HuH-7 (cell line): ENCODE data around the gene PTPRN2.
"Not testable (repeated sequence)": the region's sequence is repeated elsewhere in the genome, so short reads cannot be mapped to it uniquely, and the experiment has no call there.

Experiments
- DNase-seq: peaks from one replicate; pipeline ENCODE4 v3.0.0; 2011; ENCODE audit warnings: low spot score

The PTPRN2 gene

GRCh38 chr7:158047391-158048059 lies 540.1 kb downstream of the PTPRN2 start:
- DNase-seq, result no peak

DNA sequence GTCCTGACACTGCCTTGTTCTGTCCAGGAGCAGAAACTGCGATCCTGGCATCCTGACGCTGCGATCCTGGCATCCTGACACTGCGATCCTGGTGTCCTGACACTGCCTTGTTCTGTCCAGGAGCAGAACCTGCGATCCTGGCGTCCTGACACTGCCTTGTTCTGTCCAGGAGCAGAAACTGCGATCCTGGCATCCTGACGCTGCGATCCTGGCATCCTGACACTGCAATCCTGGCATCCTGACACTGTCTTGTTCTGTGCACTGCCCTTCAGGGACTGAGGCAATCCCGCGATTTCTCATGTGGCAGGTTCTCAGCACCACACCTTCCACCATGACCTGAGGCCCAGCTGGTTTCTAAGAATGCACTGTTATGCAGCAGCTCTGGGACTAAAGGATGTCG lies 541.4 kb downstream of the PTPRN2 start:
- DNase-seq, result not testable (repeated sequence)

DNA sequence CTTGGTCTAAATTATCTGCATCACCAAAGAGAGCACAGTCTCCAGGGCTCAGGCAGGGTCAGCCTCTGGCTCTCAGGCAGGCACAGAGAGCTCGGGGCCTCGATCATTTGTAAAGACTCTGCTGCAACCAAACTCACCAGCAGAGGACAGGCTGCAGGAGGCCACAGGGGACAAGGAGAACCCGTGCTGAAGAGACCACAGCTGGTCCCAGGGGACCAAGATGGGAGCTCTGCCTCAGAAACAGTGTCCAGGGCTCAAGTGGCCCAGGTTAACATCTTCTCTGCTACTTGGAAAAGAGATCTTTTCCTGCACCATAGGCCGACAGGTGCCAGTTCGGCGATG lies 543.2 kb downstream of the PTPRN2 start:
- no peak for DNase-seq

GRCh38 chr7:158043551-158044481 lies 543.8 kb downstream of the PTPRN2 start:
- no peak for DNase-seq

DNA sequence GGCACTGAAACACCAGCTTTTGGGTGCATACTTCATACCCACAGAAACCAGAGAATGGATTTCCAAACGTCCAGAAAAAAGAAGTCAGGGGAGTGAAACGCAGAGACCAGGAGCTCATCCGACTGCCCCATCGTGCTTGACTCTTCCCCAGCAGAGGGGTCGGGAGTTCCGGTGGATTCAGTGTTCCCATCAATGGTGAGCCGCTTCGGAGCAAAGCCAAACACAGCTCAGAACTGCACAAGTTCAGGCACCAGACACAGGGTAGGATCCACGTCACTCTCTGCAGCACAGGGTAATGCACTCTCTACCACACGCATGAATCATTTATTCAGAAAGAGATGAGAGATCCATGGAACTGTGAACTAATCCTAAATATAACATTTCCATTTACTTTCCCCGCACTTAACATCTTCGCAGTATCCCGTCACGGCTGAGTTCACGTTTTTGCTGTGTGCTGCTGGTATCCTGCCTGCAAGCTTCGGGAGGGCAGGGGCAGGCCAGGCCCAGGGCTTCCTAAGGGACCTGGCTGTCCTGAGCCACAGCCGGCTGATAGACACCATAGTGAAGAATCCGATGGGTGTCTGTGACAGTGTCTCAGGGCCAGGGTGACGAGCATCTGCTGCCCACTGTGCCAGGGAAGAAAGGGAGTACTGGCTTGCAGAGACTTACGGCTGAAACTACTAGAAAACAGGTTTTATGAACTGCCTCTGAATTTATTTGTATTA lies 545.3 kb downstream of the PTPRN2 start:
- no peak for DNase-seq

- no peak for DNase-seq
These were observed 547.4 kb downstream of the PTPRN2 start for GRCh38 chr7:158040199-158040598.

DNA sequence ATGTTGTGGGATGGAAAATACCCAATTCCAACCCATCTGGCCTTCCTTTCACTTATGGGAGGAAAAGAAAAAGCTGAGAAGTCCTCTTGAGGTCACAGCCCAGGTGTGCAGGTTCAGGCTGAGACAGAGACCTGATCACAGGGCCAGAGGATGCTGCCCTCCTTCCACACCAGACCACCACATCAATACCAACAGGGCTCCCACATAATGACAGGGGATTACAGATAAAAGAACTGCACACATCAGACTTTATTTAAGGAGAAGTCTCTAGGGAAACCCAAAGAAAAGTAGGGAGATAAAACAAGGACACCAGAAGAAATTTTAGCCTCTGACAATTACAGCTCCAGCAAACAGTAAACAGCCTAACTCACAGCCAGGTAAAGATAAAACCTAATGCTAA lies 548.4 kb downstream of the PTPRN2 start:
- DNase-seq, result no peak

- DNase-seq, result no peak
These were observed 550.4 kb downstream of the PTPRN2 start for GRCh38 chr7:158037211-158037610.

DNA sequence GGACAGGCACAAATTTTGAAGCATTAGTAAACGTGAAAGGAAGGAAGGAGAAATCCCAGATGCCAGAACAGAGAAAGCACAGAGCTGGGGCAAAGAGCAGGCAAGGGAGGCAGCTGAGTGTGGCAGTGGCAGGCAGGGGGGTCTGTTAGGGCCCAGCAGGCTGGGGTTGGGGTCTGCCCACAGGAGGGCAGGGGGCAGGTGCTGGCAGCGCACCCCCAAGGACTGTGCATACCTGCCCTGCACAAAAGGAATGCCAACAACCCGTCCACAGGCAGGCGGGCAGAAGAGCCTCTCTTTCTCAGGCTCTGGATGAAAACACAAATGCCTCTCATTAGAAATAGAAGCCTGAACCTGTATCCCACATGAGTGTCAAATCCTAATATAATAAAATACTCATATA lies 552.3 kb downstream of the PTPRN2 start:
- no peak for DNase-seq

DNA sequence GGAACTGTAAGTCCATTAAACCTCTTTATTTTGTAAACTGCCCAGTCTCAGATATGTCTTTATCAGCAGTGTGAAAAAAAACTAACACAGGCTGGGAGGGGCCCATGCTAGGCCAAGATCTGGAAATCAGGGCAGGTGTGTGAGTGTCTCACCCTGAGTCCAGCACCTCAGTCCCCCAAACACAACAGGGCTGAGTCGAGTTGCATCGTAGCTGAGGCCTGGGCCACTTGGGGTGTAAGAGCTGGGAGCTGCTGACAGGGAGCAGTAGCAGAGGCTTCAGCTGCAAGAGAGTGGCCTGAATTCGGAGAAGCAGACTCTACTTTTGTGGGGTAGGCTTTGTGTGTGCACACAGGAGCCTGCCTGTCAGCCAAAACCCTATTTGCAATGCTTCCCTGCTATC lies 553.1 kb downstream of the PTPRN2 start:
- DNase-seq, result no peak

DNA sequence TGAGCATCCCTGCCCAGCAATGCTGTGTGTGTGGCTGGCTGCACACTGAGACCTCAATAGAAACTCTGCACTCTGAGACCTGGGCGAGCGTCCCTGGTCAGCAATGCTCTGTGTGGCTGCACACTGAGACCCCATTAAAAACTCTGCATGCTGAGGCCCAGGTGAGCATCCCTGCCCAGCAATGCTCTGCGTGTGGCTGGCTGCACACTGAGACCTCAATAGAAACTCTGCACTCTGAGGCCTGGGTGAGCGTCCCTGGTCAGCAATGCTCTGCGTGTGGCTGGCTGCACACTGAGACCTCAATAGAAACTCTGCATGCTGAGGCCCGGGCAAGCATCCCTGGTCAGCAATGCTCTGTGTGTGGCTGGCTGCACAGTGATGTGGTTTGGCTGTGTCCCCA lies 553.7 kb downstream of the PTPRN2 start:
- not testable (repeated sequence) for DNase-seq

GRCh38 chr7:158033196-158033595 lies 554.4 kb downstream of the PTPRN2 start:
- DNase-seq, result no peak

GRCh38 chr7:158032561-158033115 lies 555.0 kb downstream of the PTPRN2 start:
- no peak for DNase-seq

GRCh38 chr7:158031867-158032308 lies 555.7 kb downstream of the PTPRN2 start:
- DNase-seq, result no peak

DNA sequence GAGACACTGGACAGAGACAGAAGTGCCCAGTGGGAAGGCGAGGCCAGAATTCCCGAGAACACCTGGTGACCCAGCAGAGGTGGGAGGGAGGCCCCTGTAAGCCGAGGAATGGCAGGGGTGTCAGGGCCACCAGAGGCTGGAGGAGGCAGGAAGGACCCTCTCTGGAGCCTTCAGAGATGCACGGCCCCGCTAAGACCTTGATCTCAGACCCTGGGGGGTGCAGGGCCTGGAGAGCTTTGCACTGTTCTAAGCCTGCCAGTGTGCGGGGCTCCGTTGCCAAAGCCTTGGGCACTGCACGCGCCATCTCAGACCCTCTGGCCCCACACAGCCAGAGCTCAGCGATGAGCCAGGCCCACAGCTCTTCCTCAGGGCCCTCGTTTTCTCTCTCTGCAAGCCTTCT lies 557.1 kb downstream of the PTPRN2 start:
- no peak for DNase-seq

GRCh38 chr7:158030071-158030470 lies 557.6 kb downstream of the PTPRN2 start:
- no peak for DNase-seq

- no peak for DNase-seq
These were observed 558.1 kb downstream of the PTPRN2 start for GRCh38 chr7:158029509-158029908.

DNA sequence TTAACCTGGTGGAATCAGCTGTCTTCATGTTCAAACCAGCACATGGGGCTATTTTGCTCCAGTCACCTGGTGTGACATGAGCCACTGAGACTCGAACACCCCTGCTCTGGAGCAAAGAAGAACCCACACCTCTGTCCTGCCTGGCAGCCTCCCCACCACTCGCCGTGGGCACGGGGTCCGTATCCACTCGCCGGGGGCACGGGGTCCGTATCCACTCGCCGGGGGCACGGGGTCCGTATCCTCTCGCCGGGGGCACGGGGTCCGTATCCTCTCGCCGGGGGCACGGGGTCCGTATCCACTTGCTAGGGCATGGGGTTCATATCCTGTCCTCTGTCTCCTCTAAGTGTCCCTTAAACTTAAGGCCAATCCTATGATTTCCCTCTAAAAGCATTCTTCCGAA lies 558.7 kb downstream of the PTPRN2 start:
- DNase-seq, result no peak

DNA sequence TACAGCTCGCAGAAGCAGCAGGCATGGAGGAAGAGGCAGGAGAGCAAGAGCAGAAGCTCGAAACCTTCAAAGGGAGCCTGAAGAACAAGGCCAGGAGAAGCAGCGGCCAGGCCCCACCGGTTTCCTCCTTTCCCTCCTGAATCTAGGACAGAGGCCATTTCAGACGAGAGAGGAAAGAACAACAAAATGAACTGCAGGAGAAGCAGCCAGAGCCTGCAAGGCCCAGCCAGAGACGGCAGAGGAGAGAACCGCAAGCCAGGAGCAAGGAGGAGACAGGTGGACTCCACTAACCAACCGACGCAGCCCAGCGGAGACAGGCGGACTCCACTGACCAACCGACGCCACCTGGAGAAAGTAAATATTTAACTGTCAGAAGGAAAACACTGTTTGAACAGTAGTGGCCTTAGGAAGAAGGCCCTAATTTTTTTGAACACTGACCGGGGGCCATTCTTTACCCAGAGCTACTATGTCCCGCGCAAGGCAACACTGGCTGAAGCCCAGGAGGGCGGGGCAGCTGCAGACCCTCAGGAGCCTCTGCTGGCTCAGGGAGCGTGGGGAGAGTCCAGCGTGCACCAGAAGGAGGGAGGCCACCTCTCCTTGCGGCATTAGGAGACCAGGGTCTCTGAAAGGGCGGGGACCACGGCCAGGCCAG lies 559.2 kb downstream of the PTPRN2 start:
- peak; percentile 26 for DNase-seq

DNA sequence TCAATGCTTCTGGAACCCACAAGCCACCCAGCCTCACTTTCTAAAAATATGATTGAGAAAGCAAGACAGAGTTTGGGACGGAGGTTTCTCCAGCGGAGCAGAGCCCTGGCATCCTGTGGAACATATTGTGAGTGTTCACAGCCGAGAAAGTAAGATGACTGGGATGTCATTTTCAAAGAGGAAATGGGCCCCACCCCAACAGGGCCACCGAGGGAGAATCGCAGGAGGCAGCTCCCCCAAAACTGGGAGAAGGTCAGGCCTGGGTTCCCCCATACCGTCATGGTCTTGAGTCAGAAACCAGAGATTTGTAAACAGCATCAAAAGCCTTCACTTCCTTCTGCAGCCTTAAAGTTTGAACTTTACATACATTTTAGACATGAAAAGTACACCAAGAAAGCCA lies 560.0 kb downstream of the PTPRN2 start:
- no peak for DNase-seq

DNA sequence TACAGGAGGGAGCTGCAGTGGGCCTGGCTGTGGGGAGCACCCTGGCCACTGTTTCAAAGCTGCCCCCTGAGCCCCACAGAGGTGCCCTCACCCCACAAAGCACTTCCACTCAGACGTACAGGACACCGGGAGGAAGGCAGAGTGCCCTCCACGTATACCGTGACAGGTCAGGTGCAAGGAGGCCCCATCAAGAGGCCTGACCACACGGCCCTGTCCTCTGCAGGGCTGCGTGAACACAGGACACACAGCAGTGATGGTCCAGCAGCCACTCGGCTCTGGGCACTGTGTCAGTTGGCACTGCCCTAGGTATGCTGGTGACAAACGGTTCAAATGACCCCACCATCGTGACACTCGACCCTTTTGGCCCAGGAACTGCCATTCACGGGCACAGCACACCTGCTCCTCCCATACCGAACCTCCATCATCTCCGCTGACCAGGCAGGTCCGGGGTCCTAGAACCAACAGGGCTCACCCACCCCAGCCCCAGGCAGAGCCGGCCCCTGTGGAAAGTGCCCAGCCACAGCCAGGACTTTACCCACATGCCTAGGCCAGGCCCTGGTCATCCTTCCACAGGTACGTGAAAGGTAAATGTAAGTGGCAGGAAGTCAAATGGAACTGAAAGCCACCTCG lies 560.9 kb downstream of the PTPRN2 start:
- no peak for DNase-seq
